GM18870 (cell line): ENCODE data around the gene ZNF578.
"Not testable (repeated sequence)": the region's sequence is repeated elsewhere in the genome, so short reads cannot be mapped to it uniquely, and the experiment has no call there.

Experiments used
- ATAC-seq: cut with Tn5 transposase; IDR thresholded peaks from one replicate; pipeline ENCODE4 v1.9.1; 2021; ENCODE audit warnings: moderate library complexity; ENCODE audit not compliant: unreplicated experiment

Gene ZNF578

GRCh38 chr19:52453324-52454094, at the start of gene ZNF578:
Gene ZNF578, plus strand, starts transcription at chr19:52453553. Its CDS starts 48,293 bp downstream, at chr19:52501846.
- ATAC-seq = no peak

GRCh38 chr19:52410276-52410675, 43.1 kb upstream of the ZNF578 start:
- no peak for ATAC-seq

GRCh38 chr19:52415711-52416110, 37.6 kb upstream of the ZNF578 start:
- ATAC-seq = no peak

- no peak for ATAC-seq
These were observed 24.4 kb upstream of the ZNF578 start, which contains the start of gene ZNF534 for GRCh38 chr19:52428937-52429336. Gene ZNF534, plus strand, starts transcription at chr19:52429148. Its CDS starts 2,327 bp downstream, at chr19:52431475.

GRCh38 chr19:52442179-52442578, 11.2 kb upstream of the ZNF578 start:
- ATAC-seq = no peak

GRCh38 chr19:52444506-52444905, 8.8 kb upstream of the ZNF578 start:
- no peak for ATAC-seq

- ATAC-seq = no peak
These were observed 2.1 kb upstream of the ZNF578 start for GRCh38 chr19:52451241-52451640.

GRCh38 chr19:52464798-52465470, 11.6 kb downstream of the ZNF578 start:
- no peak for ATAC-seq

- no peak for ATAC-seq
These were observed 20.4 kb downstream of the ZNF578 start for GRCh38 chr19:52473655-52474350.

GRCh38 chr19:52474351-52475127, 21.2 kb downstream of the ZNF578 start:
- ATAC-seq = no peak

GRCh38 chr19:52484111-52484743, 30.9 kb downstream of the ZNF578 start:
- not testable (repeated sequence) for ATAC-seq

GRCh38 chr19:52485064-52485463, 31.7 kb downstream of the ZNF578 start:
- not testable (repeated sequence) for ATAC-seq

GRCh38 chr19:52485561-52486240, 32.3 kb downstream of the ZNF578 start:
- not testable (repeated sequence) for ATAC-seq

- ATAC-seq = no peak
These were observed 39.0 kb downstream of the ZNF578 start for GRCh38 chr19:52492201-52492993.

- no peak for ATAC-seq
These were observed 39.7 kb downstream of the ZNF578 start for GRCh38 chr19:52492994-52493470.

- ATAC-seq = no peak
These were observed 41.2 kb downstream of the ZNF578 start for GRCh38 chr19:52494518-52494917.

GRCh38 chr19:52498571-52498970, 45.2 kb downstream of the ZNF578 start:
- no peak for ATAC-seq

- not testable (repeated sequence) for ATAC-seq
These were observed 47.1 kb downstream of the ZNF578 start for GRCh38 chr19:52500474-52500873.

- ATAC-seq = not testable (repeated sequence)
These were observed 47.6 kb downstream of the ZNF578 start for GRCh38 chr19:52500991-52501390.
